NCI-H2196 (cell line): ENCODE results near the gene MORC1.
A peak's percentile ranks its signal among the peaks of the same experiment; 100 is the strongest.
"Not testable (repeated sequence)": the region's sequence is repeated elsewhere in the genome, so short reads cannot be mapped to it uniquely, and the experiment has no call there.

Source experiments
- DNase-seq: peaks from one replicate; lab custom pipeline; 2025; ENCODE audit not compliant: unreplicated experiment; lab: John Stamatoyannopoulos, UW

The MORC1 gene

DNA sequence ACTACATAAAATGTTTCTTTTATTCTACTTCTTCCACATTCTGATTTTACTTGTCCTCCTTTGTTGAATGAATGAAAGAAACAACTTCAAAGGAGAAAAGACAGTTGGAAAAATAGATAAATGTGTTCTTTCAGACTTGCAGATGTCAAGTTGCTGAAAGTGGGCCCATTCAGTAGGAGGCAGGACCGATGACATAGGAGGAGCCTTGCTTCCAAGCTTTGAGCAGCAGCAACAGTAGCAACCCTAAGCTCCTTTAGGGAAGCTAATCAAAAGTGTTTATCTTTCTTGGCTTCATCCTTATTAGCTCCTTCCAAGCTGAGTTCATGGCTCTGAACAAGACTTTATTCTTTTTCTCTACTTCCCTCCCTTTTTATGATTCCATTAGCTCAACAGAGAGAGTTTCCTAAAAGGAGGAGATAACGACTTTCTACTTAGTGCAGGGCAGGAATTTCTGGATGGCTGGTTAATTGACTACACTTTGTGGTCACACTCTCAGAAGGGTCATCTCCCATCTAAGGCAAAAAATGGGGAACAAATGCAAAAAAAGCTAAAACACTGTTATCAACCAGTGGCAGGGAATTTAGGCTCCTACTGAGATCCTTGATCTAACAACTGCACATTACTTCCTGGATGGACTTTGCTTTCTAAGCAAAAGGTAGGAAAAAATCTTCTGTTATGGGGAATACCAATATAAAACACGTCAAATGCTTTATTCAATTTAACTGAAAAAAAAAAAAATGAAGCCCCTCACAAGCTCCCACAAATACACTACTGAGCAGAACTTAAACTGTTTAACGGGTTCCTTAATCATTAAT, 4.8 kb downstream of the MORC1 start:
- DNase-seq = no peak

- no peak for DNase-seq
These were observed 8.4 kb downstream of the MORC1 start for GRCh38 chr3:109109574-109109973.

DNA sequence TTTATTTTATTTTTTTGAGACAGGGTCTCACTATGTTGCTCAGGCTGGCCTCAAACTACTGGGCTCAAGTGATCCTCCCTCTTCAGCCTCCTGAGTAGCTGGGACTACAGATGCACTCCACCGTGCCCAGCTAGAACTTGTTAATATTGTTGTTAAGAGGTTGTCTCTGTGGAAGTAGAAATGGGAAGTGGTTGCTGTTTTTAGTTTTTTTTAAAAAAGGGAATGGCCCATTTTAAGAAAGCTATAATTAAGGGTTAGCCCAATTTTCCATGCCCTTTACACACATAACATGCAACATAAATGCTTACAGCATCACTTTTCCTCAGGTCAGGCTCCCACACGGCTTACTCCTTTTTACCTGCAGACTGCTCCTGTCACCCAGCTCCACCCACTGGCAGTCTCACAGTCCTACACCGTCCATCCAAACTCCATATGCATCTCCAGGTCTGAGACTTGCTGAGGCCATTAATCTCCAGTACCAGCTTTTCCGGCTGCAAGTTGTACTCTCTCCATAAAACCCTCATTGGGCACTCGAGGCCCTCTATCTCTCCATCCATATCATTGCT, 19.8 kb downstream of the MORC1 start:
- DNase-seq = peak; percentile 8

DNA sequence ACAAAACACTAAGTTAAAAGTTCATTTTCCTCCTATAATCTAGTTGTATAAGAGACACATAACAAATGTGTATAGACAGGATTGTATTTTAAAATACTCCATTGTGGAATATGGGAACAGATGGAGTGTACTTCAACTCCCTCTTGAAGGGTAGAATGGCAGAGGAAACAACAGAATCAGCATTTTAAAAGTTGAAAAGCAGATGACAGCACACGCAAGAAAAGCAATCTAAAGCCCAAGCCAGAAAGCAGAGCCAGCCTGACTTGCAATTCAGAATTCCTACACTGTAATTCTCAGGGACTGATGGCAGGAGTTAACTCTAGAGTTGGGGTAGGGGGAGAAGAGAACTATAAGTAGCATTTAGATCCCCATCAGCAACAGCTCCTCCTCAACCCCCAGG, 22.8 kb downstream of the MORC1 start:
- no peak for DNase-seq

- no peak for DNase-seq
These were observed 24.4 kb downstream of the MORC1 start for GRCh38 chr3:109093561-109093960.

- no peak for DNase-seq
These were observed 26.1 kb downstream of the MORC1 start for GRCh38 chr3:109091846-109092245.

GRCh38 chr3:109089265-109089664, 28.7 kb downstream of the MORC1 start:
- DNase-seq = no peak

DNA sequence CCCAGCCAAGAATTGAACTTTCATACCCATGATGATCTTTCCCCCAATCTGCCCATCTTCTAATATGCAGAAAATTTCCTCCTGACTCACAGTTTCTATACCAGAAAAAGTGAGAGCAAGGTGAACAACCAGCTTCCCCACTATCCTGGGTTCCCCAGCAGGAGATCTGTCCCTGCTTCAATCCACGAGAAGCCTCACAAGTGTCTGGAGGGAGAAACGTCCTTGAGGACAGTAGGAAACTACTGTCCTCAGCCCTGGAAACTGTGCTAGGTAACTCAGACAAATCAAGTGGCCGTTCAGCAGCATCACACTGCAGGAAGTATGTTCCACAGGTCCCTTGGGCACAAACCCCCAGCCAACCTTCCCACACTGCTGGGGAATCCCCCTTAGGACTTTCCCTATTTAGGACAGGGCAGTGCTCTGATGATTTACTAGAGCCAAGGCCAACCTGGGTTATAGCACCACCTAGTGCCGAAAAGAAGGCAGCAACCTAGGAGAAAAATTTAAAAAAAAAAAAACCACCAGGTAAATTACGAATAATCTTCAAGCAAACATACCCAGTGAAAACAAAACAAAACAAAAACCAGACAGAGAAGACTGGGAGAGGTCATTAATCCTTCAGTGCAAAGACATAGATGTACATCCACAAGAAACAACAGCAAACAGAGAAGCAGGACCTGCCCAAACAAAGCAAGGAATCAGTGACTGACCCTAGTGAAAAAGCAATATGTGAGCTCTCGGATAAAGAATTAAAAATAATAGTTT, 36.0 kb downstream of the MORC1 start:
- DNase-seq = peak; percentile 39

GRCh38 chr3:109080090-109080489, 37.8 kb downstream of the MORC1 start:
- DNase-seq = not testable (repeated sequence)

DNA sequence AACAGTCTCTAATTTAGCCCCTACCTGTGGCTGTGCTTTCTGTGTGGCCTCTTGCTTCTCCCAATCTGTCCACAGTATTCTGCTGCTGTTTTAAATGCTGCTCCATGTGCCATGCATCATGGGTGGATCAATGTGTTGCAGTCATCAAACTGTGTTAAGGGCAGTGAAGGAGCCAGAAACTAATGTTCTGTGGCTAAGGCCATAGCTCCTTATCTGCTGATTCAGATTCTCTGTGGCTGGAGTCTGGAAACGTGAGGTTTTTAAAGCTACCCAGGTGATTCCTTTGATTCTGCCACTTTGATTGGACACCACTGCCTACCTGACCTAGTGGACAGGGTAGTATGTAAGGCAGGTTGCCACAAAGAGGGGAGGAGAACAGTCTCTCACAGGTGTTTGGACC, 44.8 kb downstream of the MORC1 start:
- no peak for DNase-seq

DNA sequence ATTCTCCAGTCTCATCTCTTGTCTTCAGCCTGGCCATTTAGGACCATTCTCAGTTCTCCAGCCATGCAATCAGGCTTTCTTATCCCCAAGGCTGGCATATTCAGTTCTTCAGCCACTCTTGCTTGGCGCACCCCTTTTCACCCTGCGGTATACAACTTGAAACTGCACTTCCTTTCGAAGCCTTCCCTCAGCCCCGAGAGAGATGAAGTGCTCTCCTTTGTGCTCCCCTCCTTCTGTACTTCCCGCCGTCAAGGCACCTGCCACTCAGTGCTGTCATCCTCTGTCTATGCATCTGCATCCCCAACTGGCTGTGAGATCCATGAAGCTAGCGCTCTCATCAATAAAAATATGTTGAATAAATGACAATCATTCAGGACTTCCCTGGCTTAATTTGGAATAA, 45.7 kb downstream of the MORC1 start:
- DNase-seq = no peak

- no peak for DNase-seq
These were observed 46.4 kb downstream of the MORC1 start for GRCh38 chr3:109071350-109072142.

DNA sequence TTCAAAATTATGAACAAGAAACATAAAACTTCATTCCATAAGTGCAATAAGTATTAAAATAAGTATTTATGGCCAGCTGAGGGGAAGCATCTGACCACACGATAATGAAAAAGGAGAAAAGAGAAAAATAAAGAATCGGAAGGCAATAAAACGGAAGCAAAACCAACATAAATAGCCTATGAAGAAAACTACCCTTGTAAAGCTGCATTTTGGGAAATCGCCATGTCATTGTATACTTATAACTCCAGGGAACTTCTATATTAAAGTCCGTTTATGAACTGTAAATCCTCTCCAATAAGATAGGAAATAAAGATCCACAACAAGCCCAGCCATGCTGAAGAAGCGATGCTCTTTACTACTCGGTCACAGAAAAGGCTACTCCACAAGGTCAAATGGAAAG, 47.7 kb downstream of the MORC1 start:
- DNase-seq = no peak

GRCh38 chr3:109066864-109067263, 51.1 kb downstream of the MORC1 start:
- no peak for DNase-seq

GRCh38 chr3:109059264-109059663, 58.7 kb downstream of the MORC1 start:
- no peak for DNase-seq

- DNase-seq = no peak
These were observed 60.3 kb downstream of the MORC1 start for GRCh38 chr3:109057616-109058015.

- DNase-seq = no peak
These were observed 60.9 kb downstream of the MORC1 start for GRCh38 chr3:109057056-109057455.

- DNase-seq = peak; percentile 35
These were observed 67.3 kb downstream of the MORC1 start for GRCh38 chr3:109050591-109051167.

- DNase-seq = no peak
These were observed 70.6 kb downstream of the MORC1 start for GRCh38 chr3:109047366-109047765.

- no peak for DNase-seq
These were observed 72.5 kb downstream of the MORC1 start for GRCh38 chr3:109045271-109046040.
